Brain microvascular endothelial cell (primary cell): ENCODE results near the gene CAPS.
A peak's percentile ranks its signal among the peaks of the same experiment; 100 is the strongest.

Experiments used
- DNase-seq: peaks from one replicate; pipeline ENCODE4 v3.0.0-alpha.2; 2020
- H3K27ac ChIP-seq: fragments of 250-450 bp; sonication (Bioruptor Pico); 2 replicates; pipeline ENCODE4 v1.5.1; 2020; ENCODE audit warnings: mild to moderate bottlenecking, moderate library complexity
- H3K27me3 ChIP-seq: fragments of 250-450 bp; sonication (Bioruptor Pico); replicated peaks from 2 replicates; pipeline ENCODE4 v1.5.1; 2020; ENCODE audit warnings: mild to moderate bottlenecking
- H3K36me3 ChIP-seq: fragments of 250-450 bp; sonication (Bioruptor Pico); replicated peaks from 2 replicates; pipeline ENCODE4 v1.5.1; 2020; ENCODE audit warnings: mild to moderate bottlenecking
- H3K4me3 ChIP-seq: 2 replicates; pipeline ENCODE4 v1.5.1; 2011; ENCODE audit warnings: low read depth, mild to moderate bottlenecking, control low read depth, low read length, moderate library complexity
- in situ Hi-C: cut with HindIII; loops from 2 replicates; pipeline ENCODE4 v1.10.0; 2017; ENCODE audit warnings: low sequenced_read_pairs, low pct_ligation_motif_present
- TF ChIP-seq, protein P1 (sequence below): IDR thresholded peaks from 2 replicates; pipeline ENCODE4 v1.5.1; 2011; ENCODE audit warnings: low read depth, mild to moderate bottlenecking, moderate library complexity, low read length, control low read depth, inconsistent platforms; ENCODE audit errors: missing control alignments

The CAPS gene

DNA sequence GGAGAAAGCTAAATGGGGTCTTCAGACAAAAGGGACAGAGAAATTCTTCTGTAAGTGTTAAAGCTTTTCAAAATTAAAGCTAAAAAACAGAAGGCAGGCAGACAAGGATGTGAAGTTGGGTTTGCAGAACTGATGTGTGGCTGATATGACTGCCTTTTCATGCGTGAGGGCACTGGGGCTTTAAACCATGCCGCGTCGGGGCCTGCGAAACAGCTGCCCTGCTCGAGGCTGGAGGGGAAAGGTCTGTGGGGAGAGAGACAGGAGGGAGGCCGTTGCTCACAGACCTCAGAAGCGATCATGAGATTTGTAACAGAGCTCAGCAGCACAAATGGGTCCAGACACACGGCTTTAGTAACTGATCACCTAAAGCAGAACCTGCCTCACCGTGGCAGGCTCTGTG lies 23.5 kb downstream of the CAPS start:
- DNase-seq = no peak
- Histone ChIP-seq H3K4me3 (no peak overlapping the region), H3K27me3 (no peaks in the 10 kb centered on the region), H3K36me3 (peaks cover 25% of the 10 kb centered on the region), H3K27ac (no peak overlapping the region)
- in situ Hi-C loops = no loop called here
- TF ChIP-seq, protein P1, sequence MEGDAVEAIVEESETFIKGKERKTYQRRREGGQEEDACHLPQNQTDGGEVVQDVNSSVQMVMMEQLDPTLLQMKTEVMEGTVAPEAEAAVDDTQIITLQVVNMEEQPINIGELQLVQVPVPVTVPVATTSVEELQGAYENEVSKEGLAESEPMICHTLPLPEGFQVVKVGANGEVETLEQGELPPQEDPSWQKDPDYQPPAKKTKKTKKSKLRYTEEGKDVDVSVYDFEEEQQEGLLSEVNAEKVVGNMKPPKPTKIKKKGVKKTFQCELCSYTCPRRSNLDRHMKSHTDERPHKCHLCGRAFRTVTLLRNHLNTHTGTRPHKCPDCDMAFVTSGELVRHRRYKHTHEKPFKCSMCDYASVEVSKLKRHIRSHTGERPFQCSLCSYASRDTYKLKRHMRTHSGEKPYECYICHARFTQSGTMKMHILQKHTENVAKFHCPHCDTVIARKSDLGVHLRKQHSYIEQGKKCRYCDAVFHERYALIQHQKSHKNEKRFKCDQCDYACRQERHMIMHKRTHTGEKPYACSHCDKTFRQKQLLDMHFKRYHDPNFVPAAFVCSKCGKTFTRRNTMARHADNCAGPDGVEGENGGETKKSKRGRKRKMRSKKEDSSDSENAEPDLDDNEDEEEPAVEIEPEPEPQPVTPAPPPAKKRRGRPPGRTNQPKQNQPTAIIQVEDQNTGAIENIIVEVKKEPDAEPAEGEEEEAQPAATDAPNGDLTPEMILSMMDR = no peak

DNA sequence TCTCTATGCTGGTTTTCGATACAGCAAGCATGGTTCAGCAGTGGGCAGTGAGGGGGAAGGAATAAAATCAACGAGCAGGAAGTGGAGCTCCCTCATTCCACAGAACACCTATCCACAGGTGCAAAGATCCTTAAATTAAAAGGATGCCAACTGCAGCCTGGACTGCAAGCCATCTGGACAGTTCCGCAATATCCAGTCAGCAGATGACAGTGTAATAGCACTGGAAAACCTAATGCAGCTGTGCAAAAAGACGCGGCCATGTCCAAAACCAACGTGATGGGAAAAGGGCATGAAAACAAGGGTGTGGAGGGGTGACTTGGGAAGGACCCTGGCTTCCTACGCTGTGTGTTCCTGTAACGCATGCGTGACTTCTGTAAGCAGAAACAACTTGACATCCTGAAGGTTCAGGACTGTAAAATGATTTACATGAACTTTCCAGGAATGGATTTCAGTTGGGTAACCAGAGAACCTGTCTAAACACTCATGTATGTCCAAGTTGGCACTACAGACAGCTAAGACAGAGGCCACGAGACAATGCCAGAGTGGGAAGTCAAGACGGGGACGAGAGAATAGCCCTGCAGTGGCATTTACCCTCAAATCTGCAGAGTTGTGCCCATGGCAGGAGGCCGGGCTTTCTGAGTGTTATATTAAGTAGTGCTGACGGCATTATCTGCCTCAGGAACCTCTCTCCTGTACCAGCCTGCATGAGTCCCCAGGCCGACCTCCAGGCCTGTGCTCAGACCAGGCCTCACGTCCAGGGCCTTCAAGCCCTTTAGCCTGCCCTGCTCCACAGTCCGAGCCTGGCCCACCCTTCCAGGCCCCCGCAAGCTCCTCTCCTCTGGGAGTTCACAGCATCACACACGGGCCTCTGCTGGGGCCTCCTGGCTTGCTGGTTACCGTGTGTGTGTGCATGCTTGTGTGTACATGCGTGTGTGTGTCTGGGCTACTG lies 26.5 kb downstream of the CAPS start:
- Histone ChIP-seq H3K27ac (no peak overlapping the region), H3K27me3 (no peaks in the 10 kb centered on the region), H3K4me3 (no peak overlapping the region), H3K36me3 (peaks cover 17% of the 10 kb centered on the region)
- DNase-seq = no peak
- in situ Hi-C loops = no loop called here
- TF ChIP-seq, protein P1 = no peak

DNA sequence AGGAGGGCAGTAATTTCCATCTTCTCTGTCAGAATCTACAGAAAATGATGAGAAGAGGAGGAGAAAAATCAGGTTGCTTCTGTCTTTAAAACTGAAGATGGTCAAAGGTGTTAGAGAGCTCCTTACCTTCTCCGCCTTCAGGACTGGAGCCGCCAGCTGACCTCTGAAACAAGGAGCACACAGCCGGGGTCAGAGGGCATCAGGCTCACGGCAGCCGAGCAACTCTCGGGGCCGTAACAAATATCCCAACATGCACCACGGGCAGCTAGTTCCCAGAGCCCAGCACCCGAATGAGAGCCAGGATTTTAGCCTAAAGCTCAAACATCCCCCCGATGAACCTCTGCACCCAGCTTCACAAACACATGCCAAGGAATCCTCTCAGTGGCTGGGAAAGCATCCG lies 27.6 kb downstream of the CAPS start:
- no peak for DNase-seq
- Histone ChIP-seq H3K4me3 (no peak overlapping the region), H3K27ac (no peak overlapping the region), H3K27me3 (no peaks in the 10 kb centered on the region), H3K36me3 (peaks cover 17% of the 10 kb centered on the region)
- TF ChIP-seq, protein P1 = no peak
- in situ Hi-C loops = no loop called here

DNA sequence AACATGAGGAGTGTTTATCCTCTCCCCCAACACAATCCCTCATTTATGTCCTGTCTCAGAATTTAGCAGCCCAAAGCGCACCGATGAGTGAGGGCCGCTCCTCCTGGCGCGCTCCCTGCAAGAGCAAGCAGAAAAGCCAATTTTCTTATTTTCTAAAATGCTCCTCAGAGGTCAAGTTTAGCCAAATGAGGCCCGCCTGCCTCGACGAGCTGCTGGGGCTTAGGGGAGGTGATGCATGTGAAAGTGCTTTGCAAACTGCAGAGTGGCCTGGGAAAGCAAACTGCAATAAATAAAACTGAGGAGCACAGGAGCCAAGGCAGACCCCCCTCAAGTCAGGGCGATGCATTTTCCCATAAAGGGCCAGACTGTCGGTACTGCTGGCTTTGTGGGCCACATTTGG lies 29.0 kb downstream of the CAPS start:
- TF ChIP-seq, protein P1 = no peak
- no peak for DNase-seq
- Histone ChIP-seq H3K27me3 (no peaks in the 10 kb centered on the region), H3K4me3 (no peak overlapping the region), H3K27ac (no peak overlapping the region), H3K36me3 (peaks cover 10% of the 10 kb centered on the region)
- in situ Hi-C loops = no loop called here

DNA sequence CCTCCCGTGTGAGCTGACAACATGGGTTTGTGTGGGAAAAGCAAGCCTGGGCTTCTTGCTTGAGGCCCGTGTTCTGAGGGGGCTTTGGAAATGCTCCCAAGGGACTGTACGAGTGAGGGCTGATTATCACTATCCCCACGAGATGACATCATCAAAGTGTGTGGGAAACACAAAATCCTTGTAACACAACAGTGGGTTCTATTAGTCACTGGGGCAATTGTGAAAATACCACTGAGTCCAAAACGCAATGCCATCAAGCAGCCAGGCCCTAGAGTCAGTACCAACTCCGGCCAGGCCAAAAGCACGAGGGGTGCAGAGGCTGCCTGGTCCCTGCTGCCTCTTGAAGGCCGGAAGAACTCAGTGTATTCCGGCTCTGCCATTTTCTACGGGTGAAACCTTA lies 29.6 kb downstream of the CAPS start:
- Histone ChIP-seq H3K36me3 (peaks cover 9% of the 10 kb centered on the region), H3K27ac (no peak overlapping the region), H3K4me3 (no peak overlapping the region), H3K27me3 (no peaks in the 10 kb centered on the region)
- TF ChIP-seq, protein P1 = no peak
- in situ Hi-C loops = no loop called here
- peak; percentile 45 for DNase-seq

DNA sequence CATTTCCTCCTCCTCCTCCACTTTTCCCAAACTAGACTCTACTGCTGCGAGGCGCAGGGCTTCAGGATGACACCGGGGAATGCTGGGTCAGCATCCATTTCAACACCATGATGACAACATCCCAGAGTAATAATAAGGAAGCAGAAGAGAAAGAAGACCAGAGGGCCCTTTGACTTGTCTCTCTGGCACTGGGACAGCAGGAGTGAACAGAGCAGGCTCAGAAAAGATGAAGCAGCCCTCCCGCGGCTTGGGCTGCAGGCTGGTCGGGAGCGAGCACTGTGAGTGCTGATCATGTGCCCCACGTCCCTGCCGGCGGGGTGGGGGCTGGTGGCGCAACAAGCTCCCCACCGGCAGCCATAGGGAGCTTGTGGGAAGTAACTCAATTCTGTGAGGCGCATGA lies 33.4 kb downstream of the CAPS start:
- Histone ChIP-seq H3K4me3 (no peak overlapping the region), H3K36me3 (peaks cover 4% of the 10 kb centered on the region), H3K27ac (no peak overlapping the region), H3K27me3 (no peaks in the 10 kb centered on the region)
- TF ChIP-seq, protein P1 = no peak
- peak; percentile 57 for DNase-seq
- in situ Hi-C loops = no loop called here
